HepG2 (cell line): ENCODE data around the gene ESRRG.

Experiments used
- ESRRA ChIP-seq: sonication (generic); formaldehyde crosslinking; IDR thresholded peaks from 2 replicates; pipeline ENCODE4 v1.5.1; 2020; ENCODE audit warnings: mild to moderate bottlenecking, low read depth, missing genetic modification reagents
- FOXJ3 ChIP-seq: sonication (generic); formaldehyde crosslinking; IDR thresholded peaks from 2 replicates; pipeline ENCODE4 v1.4.0; 2020; ENCODE audit warnings: missing genetic modification reagents, mild to moderate bottlenecking, borderline replicate concordance
- TAF1 ChIP-seq: sonication (generic); formaldehyde crosslinking; IDR thresholded peaks from 2 replicates; pipeline ENCODE4 v1.4.0; 2020; ENCODE audit warnings: missing genetic modification reagents

GRCh38 chr1:216523449-216524190 lies 199.6 kb downstream of the ESRRG start:
- TF ChIP-seq FOXJ3 (CRISPR knock-in tag) (no peak), ESRRA (no peak), TAF1 (CRISPR knock-in tag) (no peak)
